ENCODE data around the gene TSPAN3.

The TSPAN3 gene

GRCh38 chr15:77096541-77096940 lies 25.6 kb upstream of the TSPAN3 start:
- TF ChIP-seq ZNF274 (IDR thresholded peaks at IDR 0.05; ENCODE audit: low read depth, low read length): no peak
- H3K4me3 ChIP-seq (ENCODE audit: low read length): no peak overlapping the region

- no peak overlapping the region for H3K4me3 ChIP-seq (ENCODE audit: low read length)
- TF ChIP-seq ZNF274 (IDR thresholded peaks at IDR 0.05; ENCODE audit: low read depth, low read length): no peak
Measured at GRCh38 chr15:77096138-77096537, 25.2 kb upstream of the TSPAN3 start.

GRCh38 chr15:77094397-77095030 lies 23.6 kb upstream of the TSPAN3 start:
- no peak overlapping the region for H3K4me3 ChIP-seq (ENCODE audit: low read length)
- TF ChIP-seq ZNF274 (IDR thresholded peaks at IDR 0.05; ENCODE audit: low read depth, low read length): no peak

- no peak for TF ChIP-seq ZNF274 (IDR thresholded peaks at IDR 0.05; ENCODE audit: low read depth, low read length)
Measured at GRCh38 chr15:77093436-77093835, 22.5 kb upstream of the TSPAN3 start.

GRCh38 chr15:77091097-77091496 lies 20.2 kb upstream of the TSPAN3 start:
- no peak overlapping the region for H3K4me3 ChIP-seq (ENCODE audit: low read length)
- no peak for TF ChIP-seq ZNF274 (IDR thresholded peaks at IDR 0.05; ENCODE audit: low read depth, low read length)

More at GRCh38 chr15:77093436-77093835, 22.5 kb upstream of the TSPAN3 start:
- H3K4me3 ChIP-seq (ENCODE audit: low read length): no peak overlapping the region

- H3K4me3 ChIP-seq (ENCODE audit: low read length): no peak overlapping the region
- no peak for TF ChIP-seq ZNF274 (IDR thresholded peaks at IDR 0.05; ENCODE audit: low read depth, low read length)
Measured at GRCh38 chr15:77087213-77087612, 16.3 kb upstream of the TSPAN3 start.

GRCh38 chr15:77085297-77085696 lies 14.4 kb upstream of the TSPAN3 start:
- no peak for TF ChIP-seq ZNF274 (IDR thresholded peaks at IDR 0.05; ENCODE audit: low read depth, low read length)
- H3K4me3 ChIP-seq (ENCODE audit: low read length): no peak overlapping the region

- no peak for TF ChIP-seq ZNF274 (IDR thresholded peaks at IDR 0.05; ENCODE audit: low read depth, low read length)
- no peak overlapping the region for H3K4me3 ChIP-seq (ENCODE audit: low read length)
Measured at GRCh38 chr15:77084436-77084835, 13.5 kb upstream of the TSPAN3 start.

GRCh38 chr15:77083381-77084160 lies 12.7 kb upstream of the TSPAN3 start:
- TF ChIP-seq ZNF274 (IDR thresholded peaks at IDR 0.05; ENCODE audit: low read depth, low read length): no peak
- no peak overlapping the region for H3K4me3 ChIP-seq (ENCODE audit: low read length)

GRCh38 chr15:77081971-77082370 lies 11.1 kb upstream of the TSPAN3 start:
- TF ChIP-seq ZNF274 (IDR thresholded peaks at IDR 0.05; ENCODE audit: low read depth, low read length): no peak
- no peak overlapping the region for H3K4me3 ChIP-seq (ENCODE audit: low read length)

GRCh38 chr15:77076323-77076915 lies 5.5 kb upstream of the TSPAN3 start:
- no peak for TF ChIP-seq ZNF274 (IDR thresholded peaks at IDR 0.05; ENCODE audit: low read depth, low read length)
- H3K4me3 ChIP-seq (ENCODE audit: low read length): no peak overlapping the region

GRCh38 chr15:77075528-77075927 lies 4.6 kb upstream of the TSPAN3 start:
- no peak for TF ChIP-seq ZNF274 (IDR thresholded peaks at IDR 0.05; ENCODE audit: low read depth, low read length)

GRCh38 chr15:77074350-77074749 lies 3.4 kb upstream of the TSPAN3 start:
- TF ChIP-seq ZNF274 (IDR thresholded peaks at IDR 0.05; ENCODE audit: low read depth, low read length): no peak
- no peak overlapping the region for H3K4me3 ChIP-seq (ENCODE audit: low read length)

More at GRCh38 chr15:77075528-77075927, 4.6 kb upstream of the TSPAN3 start:
- no peak overlapping the region for H3K4me3 ChIP-seq (ENCODE audit: low read length)

- H3K4me3 ChIP-seq (ENCODE audit: low read length): no peak overlapping the region
- TF ChIP-seq ZNF274 (IDR thresholded peaks at IDR 0.05; ENCODE audit: low read depth, low read length): no peak
Measured at GRCh38 chr15:77071305-77072223, 655 bp upstream of the TSPAN3 start.
